Measurements from ENCODE around the gene FBRS.

- no peak for TF ChIP-seq CTCF (IDR thresholded peaks at IDR 0.05; ENCODE audit: insufficient read depth, low read length, poor library complexity, severe bottlenecking)
- TF ChIP-seq EZH2phosphoT487 (conservative IDR thresholded peaks at IDR 0.05; ENCODE audit: low read length), result no peak
Observed at GRCh38 chr16:30620169-30620568, 38.1 kb upstream of the FBRS start.
